Measurements from ENCODE around the gene ATP6V0D1. TPM values are rescaled to one million over a fixed set of nuclear protein-coding genes. Genes with fewer than 3 reads are reported as not detected.

Gene ATP6V0D1
- total and polyA plus RNA-seq, 10 donors = 37.3 to 133 (median 105) TPM

- no peaks in the 10 kb centered on the region for H3K36me3 ChIP-seq
- 85 to 87% (median 87%) methylated on average over 18 of the region's 18 CpGs for WGBS, 5 donors
- H3K4me3 ChIP-seq = peak overlapping the region in 7 of 8 donors; percentile 25 to 62 (median 32)
- peaks cover 31 to 84% (median 56%) of the 10 kb centered on the region in 6 donors for H3K4me1 ChIP-seq
- H3K9me3 ChIP-seq = no peaks in the 10 kb centered on the region
- no peak for TF ChIP-seq POLR2AphosphoS5 (IDR thresholded peaks at IDR 0.05)
- TF ChIP-seq CTCF (IDR thresholded peaks at IDR 0.05 in 8 of 11, conservative IDR thresholded peaks at IDR 0.05 in 3 of 11) = no peak
- TF ChIP-seq POLR2A (IDR thresholded peaks at IDR 0.05) = no peak
- DNase-seq = peak; percentile 51
- H3K27ac ChIP-seq = peak overlapping the region in 2 of 8 donors; percentile 36 to 69
- intact Hi-C loops (cut with DNase I; ENCODE audit: low total_unique reads) = no loop called here
- H3K27me3 ChIP-seq (replicated peaks in 1 of 7) = peaks cover 0 to 46% (median 19%) of the 10 kb centered on the region in 7 donors
These were observed 88.5 kb downstream of the ATP6V0D1 start for GRCh38 chr16:67392301-67393059.

GRCh38 chr16:67391424-67392300 lies 89.3 kb downstream of the ATP6V0D1 start:
- peak overlapping the region in 2 of 8 donors; percentile 32 to 37 for H3K4me3 ChIP-seq
- peak; percentile 64 for DNase-seq
- no peaks in the 10 kb centered on the region for H3K9me3 ChIP-seq
- intact Hi-C loops (cut with DNase I; ENCODE audit: low total_unique reads) = no loop called here
- H3K27me3 ChIP-seq (replicated peaks in 1 of 7) = peaks cover 0 to 46% (median 19%) of the 10 kb centered on the region in 7 donors
- 68 to 88% (median 72%) methylated on average over 12 to 15 of the region's 15 CpGs for WGBS, 5 donors
- peak overlapping the region in 1 of 8 donors; percentile 15 for H3K27ac ChIP-seq
- TF ChIP-seq POLR2A (IDR thresholded peaks at IDR 0.05) (no peak), POLR2AphosphoS5 (IDR thresholded peaks at IDR 0.05) (no peak), CTCF (IDR thresholded peaks at IDR 0.05 in 8 of 11, conservative IDR thresholded peaks at IDR 0.05 in 3 of 11) (no peak)
- H3K36me3 ChIP-seq = no peaks in the 10 kb centered on the region
- H3K4me1 ChIP-seq = peaks cover 27 to 76% (median 53%) of the 10 kb centered on the region in 6 donors

GRCh38 chr16:67390816-67391423 lies 90.0 kb downstream of the ATP6V0D1 start:
- peak overlapping the region in 1 of 8 donors; percentile 15 for H3K27ac ChIP-seq
- H3K27me3 ChIP-seq (replicated peaks in 1 of 7) = peaks cover 0 to 38% (median 19%) of the 10 kb centered on the region in 7 donors
- H3K9me3 ChIP-seq = no peaks in the 10 kb centered on the region
- DNase-seq = peak; percentile 72
- H3K36me3 ChIP-seq = no peaks in the 10 kb centered on the region
- WGBS, 5 donors = 73 to 90% (median 82%) methylated on average over 6 to 11 of the region's 11 CpGs
- intact Hi-C loops (cut with DNase I; ENCODE audit: low total_unique reads) = no loop called here
- peaks cover 20 to 68% (median 46%) of the 10 kb centered on the region in 6 donors for H3K4me1 ChIP-seq
- H3K4me3 ChIP-seq = no peak overlapping the region
- TF ChIP-seq POLR2A (IDR thresholded peaks at IDR 0.05) (no peak), CTCF (IDR thresholded peaks at IDR 0.05 in 8 of 11, conservative IDR thresholded peaks at IDR 0.05 in 3 of 11) (no peak), POLR2AphosphoS5 (IDR thresholded peaks at IDR 0.05) (no peak)
